ENCODE results near the gene NCEH1.
A peak's percentile ranks its signal among the peaks of the same experiment; 100 is the strongest.
"Not testable (repeated sequence)": the region's sequence is repeated elsewhere in the genome, so short reads cannot be mapped to it uniquely, and the experiment has no call there.

Gene NCEH1

GRCh38 chr3:172749230-172749965 is 38.5 kb upstream of the NCEH1 start:
- peak overlapping the region; percentile 96 for H3K4me3 ChIP-seq (ENCODE audit: low read depth, low read length)
- TF ChIP-seq CTCF (IDR thresholded peaks at IDR 0.05; ENCODE audit: low read depth, low read length): no peak

- no peak overlapping the region for H3K4me3 ChIP-seq (ENCODE audit: low read depth, low read length)
- no peak for TF ChIP-seq CTCF (IDR thresholded peaks at IDR 0.05; ENCODE audit: low read depth, low read length)
Observed at GRCh38 chr3:172746475-172746874, 35.6 kb upstream of the NCEH1 start.

GRCh38 chr3:172739462-172739861 is 28.6 kb upstream of the NCEH1 start:
- no peak overlapping the region for H3K4me3 ChIP-seq (ENCODE audit: low read depth, low read length)
- TF ChIP-seq CTCF (IDR thresholded peaks at IDR 0.05; ENCODE audit: low read depth, low read length): no peak

GRCh38 chr3:172735014-172735413 is 24.1 kb upstream of the NCEH1 start:
- TF ChIP-seq CTCF (IDR thresholded peaks at IDR 0.05; ENCODE audit: low read depth, low read length): no peak
- H3K4me3 ChIP-seq (ENCODE audit: low read depth, low read length): no peak overlapping the region

- TF ChIP-seq CTCF (IDR thresholded peaks at IDR 0.05; ENCODE audit: low read depth, low read length): no peak
- no peak overlapping the region for H3K4me3 ChIP-seq (ENCODE audit: low read depth, low read length)
Observed at GRCh38 chr3:172726380-172726779, 15.5 kb upstream of the NCEH1 start.

GRCh38 chr3:172722536-172723040 is 11.7 kb upstream of the NCEH1 start:
- not testable (repeated sequence) for H3K4me3 ChIP-seq (ENCODE audit: low read depth, low read length)

GRCh38 chr3:172717493-172718088 is 6.7 kb upstream of the NCEH1 start:
- no peak for TF ChIP-seq CTCF (IDR thresholded peaks at IDR 0.05; ENCODE audit: low read depth, low read length)

More at GRCh38 chr3:172717493-172718088, 6.7 kb upstream of the NCEH1 start:
- no peak overlapping the region for H3K4me3 ChIP-seq (ENCODE audit: low read depth, low read length)

Measured in WI38 (cell line).